Measurements from ENCODE around the gene GIMD1.

The GIMD1 gene

DNA sequence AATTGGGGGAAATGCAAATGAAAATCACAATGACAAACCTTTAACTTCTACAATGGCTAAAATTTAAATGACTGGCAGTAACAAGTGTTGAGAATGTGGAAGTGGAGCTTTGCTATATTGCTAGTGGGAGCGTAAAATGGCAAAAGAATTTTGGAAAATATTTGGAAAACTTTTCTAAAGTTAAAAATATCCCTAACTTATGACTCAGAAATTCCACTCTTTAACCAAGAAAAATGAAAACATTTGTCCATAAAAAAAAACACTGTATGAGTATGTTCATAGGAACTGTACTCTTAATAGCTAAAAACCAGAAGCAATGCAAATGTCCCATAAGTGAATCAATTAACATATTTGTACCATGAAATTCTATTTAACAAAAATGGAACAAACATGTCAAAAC lies 56.2 kb downstream of the GIMD1 start:
- DNase-seq, result no peak

Measured in kidney glomerular epithelial cell (primary cell).